Measurements from ENCODE around the gene F5. TPM values are rescaled to one million over a fixed set of nuclear protein-coding genes. Genes with fewer than 3 reads are reported as not detected.

F5 gene
- total and polyA plus RNA-seq, 2 of the 13 experiments (the other 11 are each of a cell fraction or from before 2014, with no cell fraction given), result 38.3 to 64.0 TPM

GRCh38 chr1:169485431-169486280 is 100.6 kb downstream of the F5 start, which contains the start of gene SLC19A2 (continued):
- TF ChIP-seq KLF13 (CRISPR knock-in tag; IDR thresholded peaks at IDR 0.05) (no peak), TFDP2 (CRISPR knock-in tag; IDR thresholded peaks at IDR 0.05) (peak; percentile 65; the same call in 1 of the 2 replicates), ZNF484 (CRISPR knock-in tag; IDR thresholded peaks at IDR 0.05; ENCODE audit: borderline replicate concordance, low read depth) (no peak), TBX2 (CRISPR knock-in tag; IDR thresholded peaks at IDR 0.05; ENCODE audit: borderline replicate concordance) (peak; percentile 90), PCBP1 (IDR thresholded peaks at IDR 0.05; ENCODE audit: borderline replicate concordance, low read depth, low read length) (no peak), SIX1 (CRISPR knock-in tag; IDR thresholded peaks at IDR 0.05; ENCODE audit: borderline replicate concordance) (no peak), ATF4 (CRISPR knock-in tag; IDR thresholded peaks at IDR 0.05) (no peak), ZFP62 (CRISPR knock-in tag; IDR thresholded peaks at IDR 0.05) (no peak), ZNF280D (CRISPR knock-in tag; IDR thresholded peaks at IDR 0.05) (no peak), MAFK (conservative IDR thresholded peaks at IDR 0.05 in 1 of 2, IDR thresholded peaks at IDR 0.05 in 1 of 2; ENCODE audit: low read length in 2 of 2) (no peak), PRPF4 (IDR thresholded peaks at IDR 0.05; ENCODE audit: low read depth, low read length, poor library complexity, severe bottlenecking) (no peak), SMARCC2 (IDR thresholded peaks at IDR 0.05) (no peak), RFX1 (IDR thresholded peaks at IDR 0.05) (no peak), NR2F1 (CRISPR knock-in tag; IDR thresholded peaks at IDR 0.05) (no peak), PHF5A (CRISPR knock-in tag; IDR thresholded peaks at IDR 0.05; ENCODE audit: low read depth, unreplicated experiment) (no peak), ZNF10 (CRISPR knock-in tag; IDR thresholded peaks at IDR 0.05; ENCODE audit: borderline replicate concordance, low read depth) (no peak), ZBTB4 (CRISPR knock-in tag; IDR thresholded peaks at IDR 0.05; ENCODE audit: borderline replicate concordance) (no peak), HBP1 (CRISPR knock-in tag; IDR thresholded peaks at IDR 0.05; ENCODE audit: low read depth) (peak; percentile 75; the same call in 1 of the 2 replicates)

Measured in HepG2 (cell line).